HG03442 (cell line): Measurements from ENCODE around the gene PDE6B.

Experiments
- ATAC-seq: cut with Tn5 transposase; IDR thresholded peaks from one replicate; pipeline ENCODE4 v1.9.1; 2021; ENCODE audit warnings: mild to moderate bottlenecking, moderate library complexity; ENCODE audit not compliant: unreplicated experiment

Gene PDE6B

DNA sequence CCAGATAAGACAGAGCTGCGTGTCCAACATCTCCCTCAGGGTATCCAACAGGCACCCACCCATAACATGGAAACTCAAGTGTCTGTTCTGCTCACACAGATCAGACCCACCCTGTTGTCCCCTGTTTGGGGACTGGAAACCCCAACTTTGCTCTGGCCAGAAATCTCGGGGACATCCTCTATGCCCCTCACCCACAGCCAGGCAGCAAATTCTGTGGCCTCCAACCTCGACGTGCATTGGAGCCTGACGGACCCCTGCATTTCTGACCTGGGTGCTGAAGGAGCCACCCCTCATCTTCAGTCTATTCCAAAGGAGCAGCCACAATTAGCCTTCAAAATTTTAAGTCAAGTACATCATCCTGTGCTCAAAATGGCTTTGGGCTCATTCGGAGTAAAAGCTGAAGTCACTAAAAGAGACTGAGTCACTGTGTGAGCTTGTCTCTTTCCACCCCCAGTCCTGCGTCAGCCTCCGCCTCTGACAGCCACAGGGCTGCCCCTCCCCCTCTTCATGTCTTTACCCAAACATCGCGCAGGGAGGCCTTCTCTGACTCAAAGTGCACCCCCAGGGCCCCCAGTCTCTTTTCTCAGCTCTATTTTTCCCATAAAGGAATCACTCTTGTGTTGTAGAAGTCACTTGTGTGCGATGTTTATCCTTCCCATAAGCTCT, 24.4 kb upstream of the PDE6B start:
- no peak for ATAC-seq

DNA sequence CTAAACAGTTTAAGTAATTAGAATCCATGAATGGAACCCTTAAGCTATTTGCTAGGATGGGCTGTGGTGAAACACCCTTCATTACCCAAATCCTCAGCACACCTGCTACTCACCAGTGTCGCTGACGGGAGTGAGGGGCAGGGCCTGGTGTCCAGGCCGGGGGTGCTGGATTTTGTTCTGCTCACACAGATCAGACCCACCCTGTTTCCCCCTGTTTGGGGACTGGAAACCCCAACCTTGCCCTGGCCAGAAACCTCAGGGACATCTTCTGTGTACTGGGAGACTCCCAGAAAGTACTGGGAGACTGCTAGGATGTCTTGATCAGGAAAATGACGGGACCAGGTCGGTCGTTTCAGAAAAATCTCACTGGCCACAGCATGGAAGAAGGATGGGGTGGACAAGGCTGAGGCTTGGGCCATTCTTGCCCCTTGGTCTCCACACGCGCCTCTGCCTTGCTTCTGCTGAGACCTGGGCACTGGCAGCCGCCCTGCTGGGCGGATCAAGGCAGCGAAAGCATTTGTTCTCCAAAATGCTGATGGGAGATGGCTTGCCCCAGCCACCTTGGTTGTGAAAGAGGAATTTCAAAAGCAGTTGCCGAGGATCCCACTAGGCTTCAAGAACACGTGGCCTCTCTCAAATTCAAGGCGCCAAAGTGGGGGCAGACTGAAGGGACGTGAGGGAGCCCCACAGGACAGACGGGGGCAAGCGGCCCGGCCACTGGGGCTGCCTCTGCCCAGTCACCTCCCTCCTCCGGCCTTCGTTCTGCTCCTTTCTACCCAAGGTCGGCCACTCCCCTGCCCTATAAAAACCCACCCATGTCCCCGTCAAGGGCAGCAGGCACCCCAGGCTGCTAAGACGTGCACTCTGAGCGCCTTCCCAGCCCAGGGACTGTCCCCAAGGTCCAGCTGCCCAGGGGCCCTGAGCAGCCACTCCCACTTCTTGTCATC, 23.5 kb upstream of the PDE6B start:
- ATAC-seq: no peak

DNA sequence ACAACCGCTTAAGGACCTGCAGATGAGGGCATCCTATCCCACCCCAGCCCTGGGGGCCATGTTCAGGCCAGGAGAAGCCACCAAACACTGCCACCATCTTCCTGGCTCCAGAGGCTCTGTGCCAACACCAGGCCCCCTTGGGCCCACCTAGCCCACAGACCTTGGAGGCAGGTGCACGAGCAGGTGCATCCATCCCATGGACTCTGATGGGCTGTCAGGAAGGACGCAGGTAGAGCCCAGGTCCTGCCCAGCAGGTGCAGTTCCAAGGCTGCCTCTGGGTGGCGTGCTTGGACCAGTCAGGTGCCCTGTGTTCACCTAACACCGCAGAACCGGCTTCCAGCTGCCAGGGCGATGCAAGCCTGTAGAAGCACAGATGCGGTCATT, 22.8 kb upstream of the PDE6B start:
- ATAC-seq: no peak

DNA sequence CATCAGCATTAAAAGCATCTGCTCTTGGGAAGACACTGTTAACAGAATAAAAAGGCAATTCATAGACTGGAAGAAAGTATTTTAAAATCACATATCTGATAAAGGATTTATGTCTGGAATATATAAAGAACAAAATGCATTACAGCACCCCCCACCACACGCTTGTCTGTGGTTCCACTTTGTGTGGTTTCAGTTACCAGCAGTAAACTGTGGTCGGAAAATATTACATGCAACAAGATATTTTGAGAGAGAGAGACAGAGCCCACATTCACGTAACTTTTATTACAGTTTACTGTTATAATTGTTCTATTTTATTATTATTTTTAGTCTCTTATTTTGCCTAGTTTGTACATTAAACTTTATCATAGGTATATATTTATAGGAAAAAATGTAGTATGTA, 21.2 kb upstream of the PDE6B start:
- no peak for ATAC-seq

DNA sequence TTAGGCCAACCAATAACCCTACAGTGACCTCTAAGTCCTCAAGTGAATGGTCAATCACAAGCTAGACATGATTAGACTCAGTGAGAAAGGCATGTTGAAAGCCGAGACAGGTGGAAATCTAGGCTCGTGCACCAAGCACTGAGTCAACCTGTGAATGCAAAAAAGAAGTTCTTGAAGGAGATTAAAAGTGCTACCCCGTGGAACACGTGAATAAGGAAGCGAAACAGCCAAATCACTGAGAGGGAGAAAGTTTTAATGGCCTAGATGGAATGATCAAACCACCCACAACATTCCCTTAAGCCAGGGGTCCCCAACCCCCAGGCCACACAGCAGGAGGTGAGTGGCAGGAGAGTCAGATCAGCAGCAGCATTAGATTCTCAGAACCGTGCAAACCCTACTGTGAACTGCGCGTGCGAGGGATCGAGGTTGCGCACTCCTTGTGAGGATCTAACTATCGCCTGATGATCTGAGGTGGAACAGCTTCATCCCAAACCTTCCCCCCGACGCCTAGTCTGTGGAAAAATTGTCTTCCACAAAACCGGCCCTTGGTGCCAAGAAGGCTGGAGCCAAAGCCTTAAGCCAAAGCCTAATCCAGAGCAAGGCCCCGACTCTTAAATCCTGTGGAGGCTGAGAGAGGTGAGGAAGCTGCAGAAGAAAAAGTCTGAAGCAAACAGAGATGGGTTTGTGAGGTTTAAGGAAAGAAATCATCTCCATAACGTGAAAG, 19.5 kb upstream of the PDE6B start:
- ATAC-seq: no peak

DNA sequence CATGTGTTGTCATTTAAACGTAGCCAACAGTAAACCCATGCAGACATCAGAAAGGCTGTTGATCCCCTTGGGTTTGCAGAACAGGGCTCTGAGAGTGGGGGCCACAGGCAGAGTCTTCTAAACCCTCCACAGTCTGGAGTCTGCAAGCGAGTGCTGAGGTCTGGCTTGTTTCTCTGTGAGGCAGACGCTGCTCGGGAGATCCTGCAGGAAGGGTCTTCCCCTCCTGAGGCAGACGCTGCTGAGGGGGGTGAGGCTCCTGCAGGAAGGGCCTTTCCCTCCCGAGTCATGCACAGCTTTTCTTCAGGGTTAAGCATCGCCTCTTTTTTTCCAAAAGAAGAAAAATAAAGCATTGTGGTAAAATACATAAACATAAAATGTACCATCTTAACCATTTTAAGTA, 17.1 kb upstream of the PDE6B start:
- ATAC-seq: no peak

DNA sequence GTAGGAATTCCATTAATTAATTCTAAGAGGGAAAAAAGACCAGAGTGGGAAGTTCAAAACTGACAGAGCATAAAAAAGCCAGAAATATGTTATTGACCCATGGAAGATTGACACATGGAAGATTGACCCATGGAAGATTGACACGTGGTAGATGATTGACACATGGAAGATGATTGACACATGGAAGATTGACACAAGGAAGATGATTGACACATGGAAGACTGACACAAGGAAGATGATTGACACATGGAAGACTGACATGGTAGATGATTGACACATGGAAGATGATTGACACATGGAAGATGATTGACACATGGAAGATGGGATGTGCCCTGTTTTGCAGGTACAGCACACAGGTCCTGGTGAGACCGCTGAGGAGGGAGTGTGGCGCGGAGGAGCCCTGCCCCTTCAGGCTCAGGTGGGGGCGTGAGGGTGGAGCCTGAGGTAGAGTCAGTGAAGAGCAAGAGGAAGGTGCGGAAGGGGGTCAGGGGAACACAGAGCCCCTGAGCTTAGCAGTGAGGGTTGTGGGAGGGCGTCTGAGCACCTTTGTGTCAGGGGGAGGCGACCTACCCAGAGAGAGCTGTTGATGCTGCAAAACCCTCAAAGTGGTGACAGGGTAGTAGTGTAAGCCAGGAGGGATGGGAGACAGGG, 15.8 kb upstream of the PDE6B start:
- ATAC-seq: no peak

DNA sequence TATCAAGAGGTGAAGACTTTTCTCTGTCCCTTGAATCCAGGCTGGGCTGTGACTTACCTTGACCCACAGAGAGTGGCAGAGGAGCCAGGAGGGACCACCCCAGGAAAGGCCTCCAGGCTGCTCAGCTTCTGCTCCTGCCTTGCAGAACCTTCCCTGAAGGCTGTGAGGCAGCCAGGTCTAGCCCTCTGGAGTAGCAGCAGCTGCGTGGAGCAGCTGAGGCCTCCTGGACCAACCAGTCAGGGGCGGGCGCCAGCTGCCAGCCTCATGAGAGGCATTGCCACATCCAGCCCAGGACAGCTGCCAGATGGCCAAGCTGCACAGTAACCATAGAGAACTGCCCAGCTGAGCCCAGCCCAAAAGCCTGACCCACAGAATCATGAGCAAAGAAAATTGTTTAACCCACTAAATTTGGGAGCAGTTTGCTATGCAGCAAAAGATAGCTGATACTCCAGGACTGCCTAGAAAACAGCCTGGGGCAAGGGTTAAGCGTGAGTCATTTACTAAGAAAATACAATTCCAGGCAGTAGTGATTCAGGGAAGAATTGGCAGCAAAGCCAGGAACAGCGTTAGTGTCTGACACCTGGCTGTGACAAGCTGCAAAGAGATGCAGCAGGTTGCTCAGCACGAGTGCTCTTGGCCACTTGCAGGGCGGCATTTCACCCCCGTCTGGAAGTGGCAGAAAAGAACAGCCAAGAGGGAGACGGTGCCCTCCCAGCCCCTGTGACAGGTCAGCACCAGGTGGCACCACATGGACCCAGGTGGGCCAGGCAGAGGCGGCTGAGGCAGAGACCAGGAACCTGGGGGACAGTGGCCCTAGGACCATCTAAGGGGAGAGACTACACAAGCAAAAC, 14.7 kb upstream of the PDE6B start:
- no peak for ATAC-seq

DNA sequence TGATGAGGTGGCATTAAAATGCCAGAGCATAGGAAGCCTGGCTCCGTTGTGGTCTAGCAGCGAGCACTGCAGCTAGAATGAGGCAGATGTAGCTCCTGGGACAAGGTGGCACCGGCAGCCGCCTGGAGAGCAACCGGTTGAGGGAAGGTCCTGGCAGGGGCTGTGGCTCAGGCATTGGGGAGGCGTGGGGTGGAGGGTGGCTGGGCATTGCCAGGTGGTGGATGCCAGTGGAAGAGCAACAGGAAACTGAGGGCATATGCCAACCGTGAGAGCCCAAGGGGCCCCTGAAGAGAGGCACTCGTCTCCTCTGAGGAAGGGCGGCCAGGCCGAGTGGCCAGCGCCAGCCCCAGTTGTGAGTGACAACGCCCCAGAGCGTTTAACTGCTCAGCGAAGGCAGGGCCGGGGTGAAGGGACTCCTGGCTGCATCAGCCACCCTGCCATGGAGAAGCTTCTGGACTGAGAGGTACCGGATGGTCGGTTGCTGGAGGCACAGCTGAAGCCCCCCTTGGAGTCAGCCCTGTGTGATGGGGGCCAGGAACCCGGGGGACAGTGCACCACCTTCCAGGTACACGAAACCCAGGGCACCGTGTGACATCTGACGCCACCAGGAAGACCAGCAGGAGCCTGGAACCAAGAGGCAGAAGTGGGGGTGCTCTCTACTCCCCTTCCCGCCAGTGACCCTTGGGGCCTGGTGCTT, 13.2 kb upstream of the PDE6B start:
- ATAC-seq: no peak

DNA sequence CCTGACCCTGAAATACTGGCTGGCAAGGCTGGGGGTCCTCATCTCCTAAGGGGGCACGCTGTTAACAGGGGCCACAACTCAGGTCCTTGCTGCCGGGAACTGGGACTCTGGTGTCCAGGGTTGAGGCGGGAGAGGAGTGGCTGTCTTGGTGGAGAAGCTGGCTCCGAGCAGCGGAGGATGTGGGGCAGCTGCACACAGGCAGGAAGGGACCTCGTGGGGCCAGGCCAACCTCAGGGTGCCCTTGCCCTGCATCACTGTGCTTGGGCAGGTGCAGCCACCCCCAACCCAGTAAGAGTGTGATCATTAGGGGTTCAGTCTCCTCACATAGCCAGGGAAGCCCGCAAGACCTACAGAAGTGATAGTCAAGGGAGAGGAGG, 12.6 kb upstream of the PDE6B start:
- ATAC-seq: no peak

DNA sequence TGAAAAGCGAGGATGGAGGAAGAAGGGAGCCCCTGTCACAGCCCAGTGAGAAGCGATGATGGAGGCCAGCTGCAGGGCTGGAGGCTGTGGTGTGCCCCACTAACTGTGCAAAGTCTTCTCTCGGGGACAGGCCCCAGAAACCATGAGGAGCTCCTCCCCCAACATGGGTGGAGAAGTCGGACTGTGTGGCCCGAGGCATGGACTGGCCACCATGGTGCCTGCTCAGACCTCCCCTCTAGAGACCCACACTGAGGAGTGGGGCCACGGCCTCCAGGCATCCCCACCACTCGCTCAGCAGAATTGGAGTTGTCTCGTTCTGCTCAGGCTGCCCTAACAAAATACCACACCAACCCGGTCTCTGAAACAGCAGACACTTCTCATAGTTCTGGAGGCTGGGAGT, 12.2 kb upstream of the PDE6B start:
- ATAC-seq: no peak

DNA sequence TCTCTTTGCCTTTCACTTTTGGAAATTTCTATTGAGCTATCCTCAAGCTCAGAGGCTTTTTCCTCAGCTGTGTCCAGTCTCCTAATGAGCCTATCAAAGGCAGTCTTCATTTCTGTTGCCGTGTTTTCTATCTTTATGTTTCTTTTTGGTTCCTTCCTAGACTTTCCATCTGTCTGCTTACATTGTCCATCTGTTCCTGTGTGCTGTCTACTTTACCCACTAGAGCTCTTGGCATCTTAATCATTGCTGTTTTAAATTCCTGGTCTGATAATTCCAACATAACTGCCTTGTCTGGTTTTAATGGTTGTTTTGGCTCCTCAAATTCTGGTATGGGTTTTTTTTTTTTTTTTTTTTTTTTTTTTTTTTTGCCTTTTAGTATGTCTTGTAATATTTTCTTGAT, 9.3 kb upstream of the PDE6B start:
- ATAC-seq: no peak

DNA sequence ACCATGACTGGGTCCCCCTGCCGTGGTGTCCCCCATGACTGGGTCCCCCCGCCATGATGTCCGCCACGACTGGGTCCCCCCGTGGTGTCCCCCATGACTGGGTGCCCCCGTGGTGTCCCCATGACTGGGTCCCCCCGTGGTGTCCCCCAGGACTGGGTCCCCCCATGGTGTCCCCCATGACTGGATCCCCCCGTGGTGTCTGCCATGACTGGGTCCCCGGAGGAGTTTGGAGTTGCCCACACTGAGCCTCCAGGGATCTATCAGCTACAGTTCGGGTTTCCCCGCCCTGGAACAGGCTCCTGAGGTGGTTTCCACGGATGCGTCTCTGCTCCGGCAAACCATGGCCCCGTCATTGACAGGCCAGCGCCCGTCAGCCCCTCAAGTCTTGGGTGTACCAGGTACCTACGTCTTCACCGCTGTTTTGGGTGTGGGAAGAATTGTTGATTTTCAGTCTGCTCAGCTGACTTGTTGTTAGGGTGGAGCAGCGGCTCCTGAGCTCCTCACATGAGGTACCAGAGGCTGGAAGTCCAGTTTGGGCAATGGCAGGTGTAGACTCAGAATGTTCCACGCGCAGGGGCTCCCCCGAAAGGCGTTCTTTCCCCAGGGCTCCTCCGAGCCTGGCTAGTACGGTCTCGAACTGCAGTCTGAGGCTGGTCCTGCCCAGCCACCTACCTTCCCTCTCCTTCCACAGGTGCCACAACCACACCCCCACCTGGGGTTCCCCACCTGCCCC, 8.3 kb upstream of the PDE6B start:
- ATAC-seq: no peak

DNA sequence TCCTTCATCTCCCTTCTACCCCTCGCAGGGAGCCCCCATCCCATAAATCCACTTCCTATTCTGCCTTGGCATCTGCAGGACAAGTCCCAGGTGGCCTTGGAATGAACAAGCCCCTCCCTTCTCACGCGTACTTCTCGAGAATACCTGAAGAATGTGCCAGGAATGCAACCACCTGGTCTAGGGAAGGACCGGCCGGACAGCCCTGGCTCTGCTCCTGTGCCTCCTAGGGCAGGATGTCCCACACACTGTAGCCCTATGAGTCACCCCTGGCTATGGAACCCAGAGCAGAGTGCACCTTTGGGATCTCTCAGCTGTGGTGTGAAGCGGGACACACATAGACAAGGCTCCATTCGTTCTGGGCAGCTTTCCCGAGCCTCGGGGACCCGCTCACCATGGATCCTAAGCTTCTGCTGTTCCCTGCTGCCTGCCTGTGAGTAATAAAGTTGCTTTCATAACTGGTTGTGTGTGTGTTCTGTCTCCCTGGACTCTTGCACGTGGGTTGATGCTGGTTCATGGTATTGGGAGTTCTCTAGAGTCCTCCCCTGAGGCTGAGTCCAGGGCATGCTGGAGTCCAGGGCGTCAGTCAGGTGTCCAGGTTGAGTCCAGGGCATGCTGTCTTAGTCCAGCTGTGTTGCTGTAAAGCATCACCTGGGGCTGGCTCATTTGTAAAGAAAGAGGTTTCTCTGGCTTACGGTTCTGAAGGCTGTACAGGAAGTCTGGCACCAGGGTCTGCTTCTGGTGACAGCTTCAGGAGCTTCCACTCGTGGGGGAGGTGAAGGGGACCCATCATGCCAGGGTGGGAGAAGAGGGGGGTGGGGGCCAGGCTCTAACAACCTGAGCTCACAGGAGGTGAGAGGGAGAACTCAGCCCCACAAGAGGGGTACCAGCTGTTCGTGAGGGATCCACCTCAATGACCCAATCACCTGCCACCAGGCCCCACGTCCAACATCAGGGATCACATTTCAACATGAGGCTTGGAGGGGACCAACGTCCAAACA, 7.4 kb upstream of the PDE6B start:
- ATAC-seq: no peak

DNA sequence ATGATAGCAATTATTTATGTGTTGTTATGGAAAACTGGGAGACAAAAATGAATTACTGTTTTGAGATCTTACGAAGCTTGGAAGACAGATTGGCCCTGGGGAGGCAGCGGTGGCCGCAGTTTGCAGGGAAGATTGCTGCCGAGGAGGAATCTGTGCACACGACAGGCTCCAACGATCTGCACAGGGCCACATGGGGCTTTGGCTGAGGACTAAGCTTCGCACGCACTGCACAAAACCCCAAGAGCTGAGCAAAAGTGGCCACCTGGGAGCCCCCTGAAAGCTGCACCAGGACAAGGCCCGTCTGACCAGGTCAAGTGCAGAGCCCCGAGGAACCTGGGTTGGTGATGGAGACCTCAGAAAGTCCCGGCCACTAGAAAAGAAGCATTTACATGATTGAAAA, 5.2 kb upstream of the PDE6B start:
- ATAC-seq: no peak

DNA sequence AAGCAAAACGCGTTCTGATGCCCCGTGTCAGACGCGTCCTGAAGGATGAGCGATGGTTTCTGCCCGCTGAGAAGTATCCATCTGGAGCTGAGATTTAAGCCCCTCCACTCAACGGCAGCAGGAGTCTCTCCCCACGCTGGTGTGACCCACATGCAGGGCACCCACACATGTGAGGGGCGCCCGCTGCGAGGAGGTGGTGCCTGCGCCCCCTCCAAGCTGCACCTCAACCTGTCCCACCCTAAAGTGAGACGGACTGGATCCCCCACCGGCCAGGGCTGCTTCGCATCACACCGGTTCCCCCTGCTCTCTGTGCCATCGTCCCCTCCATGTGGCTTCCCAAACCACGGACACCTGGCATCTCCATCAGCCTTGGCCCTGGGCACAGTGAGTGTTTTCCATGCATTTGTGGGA, 4.5 kb upstream of the PDE6B start:
- ATAC-seq: no peak

DNA sequence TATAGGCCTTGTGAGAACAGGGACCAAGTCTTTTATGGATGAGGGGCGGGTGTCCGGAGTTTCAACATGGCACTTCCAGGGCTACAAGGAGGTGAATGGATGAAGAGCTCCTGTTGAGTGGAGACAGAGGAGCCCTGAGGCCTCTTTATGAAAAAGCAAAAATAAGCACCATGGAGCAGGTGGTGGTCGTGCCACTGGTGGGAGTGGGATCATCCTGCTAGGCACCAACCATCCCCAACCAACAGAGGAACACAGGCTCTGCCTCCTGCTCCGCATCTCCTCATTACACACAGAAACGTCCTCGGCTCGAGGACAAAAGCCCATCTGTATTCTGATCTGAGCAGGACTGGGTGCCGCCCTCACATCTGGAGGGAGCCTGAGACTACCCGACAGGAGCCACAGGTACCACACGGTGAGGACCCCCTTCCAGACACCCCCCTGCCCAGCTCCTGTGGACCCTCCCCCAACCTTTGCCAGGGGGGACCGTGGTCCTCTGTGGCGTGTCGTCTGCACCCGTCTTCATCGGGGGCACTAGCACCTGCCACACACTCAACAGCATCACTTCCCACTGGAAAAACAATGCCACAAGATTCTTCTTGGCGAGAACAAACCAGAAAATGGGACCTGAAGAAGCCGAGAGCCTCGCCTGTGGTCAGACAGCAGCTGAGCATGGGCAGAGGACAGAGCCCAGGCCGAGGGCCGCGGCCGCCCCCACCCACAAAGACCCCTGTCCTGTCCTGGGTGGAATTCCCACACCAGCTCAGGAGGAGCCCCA, 3.9 kb upstream of the PDE6B start:
- ATAC-seq: no peak
